H9 (cell line): Measurements from ENCODE around the gene TCAF2. TPM values are rescaled to one million over a fixed set of nuclear protein-coding genes. Genes with fewer than 3 reads are reported as not detected.
"Not testable (repeated sequence)": the region's sequence is repeated elsewhere in the genome, so short reads cannot be mapped to it uniquely, and the experiment has no call there.

ENCODE experiments used
- DNase-seq: peaks from one replicate; pipeline ENCODE4 v3.0.0-alpha.2; 2017
- H2AFZ ChIP-seq: one replicate; pipeline ENCODE4 v1.6.1; 2013; ENCODE audit warnings: mild to moderate bottlenecking, low read length, control low read depth, moderate library complexity
- H2AK5ac ChIP-seq: 2 replicates; pipeline ENCODE4 v1.6.1; 2013; ENCODE audit warnings: low read length, control low read depth, mixed read lengths; ENCODE audit not compliant: insufficient read length
- H2BK120ac ChIP-seq: one replicate; pipeline ENCODE4 v1.6.1; 2013; ENCODE audit warnings: low read depth, mild to moderate bottlenecking, low read length, control low read depth, inconsistent platforms; ENCODE audit not compliant: poor library complexity, severe bottlenecking
- H2BK12ac ChIP-seq: 2 replicates; pipeline ENCODE4 v1.6.1; 2013; ENCODE audit warnings: low read length, control low read depth, mixed read lengths, low read depth; ENCODE audit not compliant: insufficient read length
- H2BK15ac ChIP-seq: 2 replicates; pipeline ENCODE4 v1.6.1; 2013; ENCODE audit warnings: low read depth, low read length, control low read depth
- H2BK20ac ChIP-seq: one replicate; pipeline ENCODE4 v1.6.1; 2013; ENCODE audit warnings: low read depth, mild to moderate bottlenecking, low read length, control low read depth, inconsistent platforms; ENCODE audit not compliant: poor library complexity, severe bottlenecking
- H2BK5ac ChIP-seq: 2 replicates; pipeline ENCODE4 v1.6.1; 2013; ENCODE audit warnings: low read length, control low read depth, mixed read lengths; ENCODE audit not compliant: insufficient read length
- H3K14ac ChIP-seq: 2 replicates; pipeline ENCODE4 v1.6.1; 2013; ENCODE audit warnings: low read length, control low read depth; ENCODE audit not compliant: insufficient read depth
- H3K18ac ChIP-seq: 2 replicates; pipeline ENCODE4 v1.6.1; 2013; ENCODE audit warnings: low read depth, mild to moderate bottlenecking, mixed read lengths, low read length, control low read depth; ENCODE audit not compliant: insufficient read length
- H3K23ac ChIP-seq: 2 replicates; pipeline ENCODE4 v1.6.1; 2013; ENCODE audit warnings: low read length, control low read depth, mixed read lengths, low read depth; ENCODE audit not compliant: insufficient read length
- H3K23me2 ChIP-seq: 2 replicates; pipeline ENCODE4 v1.6.1; 2013; ENCODE audit warnings: low read depth, mild to moderate bottlenecking, mixed read lengths, low read length, control low read depth; ENCODE audit not compliant: insufficient read length, poor library complexity, severe bottlenecking
- H3K27ac ChIP-seq: 2 replicates; pipeline ENCODE4 v1.5.1; 2013; ENCODE audit warnings: low read length, control low read depth, mixed read lengths, low read depth; ENCODE audit not compliant: insufficient read length
- H3K27me3 ChIP-seq: 2 replicates; pipeline ENCODE4 v1.6.1; 2013; ENCODE audit warnings: low read length, control low read depth, inconsistent platforms; ENCODE audit not compliant: insufficient read depth
- H3K4ac ChIP-seq: 2 replicates; pipeline ENCODE4 v1.6.1; 2013; ENCODE audit warnings: low read depth, mild to moderate bottlenecking, control low read depth, inconsistent platforms, low read length, moderate library complexity
- H3K4me1 ChIP-seq: 2 replicates; pipeline ENCODE4 v1.6.1; 2013; ENCODE audit warnings: low read length, control low read depth, inconsistent platforms; ENCODE audit not compliant: insufficient read depth
- H3K4me2 ChIP-seq: 2 replicates; pipeline ENCODE4 v1.6.1; 2013; ENCODE audit warnings: low read length, control low read depth, mixed read lengths; ENCODE audit not compliant: insufficient read length, insufficient read depth
- H3K56ac ChIP-seq: 2 replicates; pipeline ENCODE4 v1.6.1; 2013; ENCODE audit warnings: low read depth, mild to moderate bottlenecking, mixed read lengths, low read length, control low read depth; ENCODE audit not compliant: insufficient read length
- H3K79me1 ChIP-seq: 2 replicates; pipeline ENCODE4 v1.6.1; 2013; ENCODE audit warnings: low read depth, mild to moderate bottlenecking, moderate library complexity, low read length, control low read depth, inconsistent platforms; ENCODE audit not compliant: insufficient read depth, poor library complexity, severe bottlenecking
- H3K79me2 ChIP-seq: 2 replicates; pipeline ENCODE4 v1.6.1; 2013; ENCODE audit warnings: low read length, control low read depth, inconsistent platforms; ENCODE audit not compliant: insufficient read depth
- H3K9ac ChIP-seq: 2 replicates; pipeline ENCODE4 v1.6.1; 2013; ENCODE audit warnings: low read length, control low read depth, mixed read lengths; ENCODE audit not compliant: insufficient read length; ENCODE audit errors: extremely low read depth
- H3K9me3 ChIP-seq: one replicate; pipeline ENCODE4 v1.6.1; 2013; ENCODE audit warnings: low read depth, low read length, inconsistent platforms; ENCODE audit not compliant: control insufficient read depth
- H3T11ph ChIP-seq: one replicate; pipeline ENCODE4 v1.6.1; 2013; ENCODE audit warnings: mild to moderate bottlenecking, low read length, control low read depth, inconsistent platforms
- H4K20me1 ChIP-seq: one replicate; pipeline ENCODE4 v1.6.1; 2013; ENCODE audit not compliant: control insufficient read depth, insufficient read length, insufficient read depth
- H4K5ac ChIP-seq: 2 replicates; pipeline ENCODE4 v1.6.1; 2013; ENCODE audit warnings: low read depth, mild to moderate bottlenecking, mixed read lengths, low read length, control low read depth; ENCODE audit not compliant: insufficient read length
- H4K8ac ChIP-seq: replicated peaks from 2 replicates; pipeline ENCODE4 v1.6.1; 2013; ENCODE audit warnings: low read length, control low read depth, mixed read lengths, low read depth; ENCODE audit not compliant: insufficient read length
- H4K91ac ChIP-seq: 2 replicates; pipeline ENCODE4 v1.6.1; 2013; ENCODE audit warnings: low read depth, mild to moderate bottlenecking, moderate library complexity, mixed read lengths, low read length, control low read depth; ENCODE audit not compliant: insufficient read length
- H3K27ac Mint-ChIP-seq, 3 experiments: 2 replicates in 2 of 3; 3 replicates in 1 of 3; pipeline ENCODE4 v1.8.0; 2020 to 2021; ENCODE audit warnings: mixed read lengths in 3 of 3, mild to moderate bottlenecking in 1 of 3, moderate library complexity in 1 of 3
- H3K27me3 Mint-ChIP-seq: 2 replicates; pipeline ENCODE4 v1.8.0; 2021; ENCODE audit warnings: low read depth, mild to moderate bottlenecking, moderate library complexity, mixed read lengths
- H3K36me3 Mint-ChIP-seq, 3 experiments: 2 replicates in 2 of 3; 3 replicates in 1 of 3; pipeline ENCODE4 v1.8.0; 2020 to 2021; ENCODE audit warnings: low read depth in 3 of 3, mixed read lengths in 3 of 3; ENCODE audit not compliant: insufficient read depth in 1 of 3
- H3K4me1 Mint-ChIP-seq, 2 experiments: 2 replicates each; pipeline ENCODE4 v1.8.0; 2020; ENCODE audit warnings: mixed read lengths in 2 of 2
- H3K4me3 Mint-ChIP-seq, 2 experiments: 2 replicates in 1 of 2; 3 replicates in 1 of 2; pipeline ENCODE4 v1.8.0; 2020 to 2021; ENCODE audit warnings: mild to moderate bottlenecking in 2 of 2, mixed read lengths in 2 of 2, moderate library complexity in 1 of 2
- H3K9me3 Mint-ChIP-seq, 2 experiments: 2 replicates in 1 of 2; 3 replicates in 1 of 2; pipeline ENCODE4 v1.8.0; 2020; ENCODE audit warnings: mild to moderate bottlenecking in 2 of 2, mixed read lengths in 2 of 2, moderate library complexity in 1 of 2
- WGBS: extraction: QIAGEN DNeasy Blood & Tissue Kit; methylation state at CpG from one replicate; pipeline ENCODE4 v1.1.7; 2013; ENCODE audit warnings: missing lambda C conversion rate, low lambda C conversion rate, mixed read lengths; ENCODE audit not compliant: insufficient read length; ENCODE audit errors: extremely low coverage; 5-methylcytosine and 5-hydroxymethylcytosine counted together
- total RNA-seq: library from RNA; stranded (reverse); gene quantifications from 2 replicates; pipeline ENCODE4 v1.2.1, GENCODE V29; 2021

TCAF2 gene
- total RNA-seq, 1 experiment from 2014 or later, result 0.04 TPM

DNA sequence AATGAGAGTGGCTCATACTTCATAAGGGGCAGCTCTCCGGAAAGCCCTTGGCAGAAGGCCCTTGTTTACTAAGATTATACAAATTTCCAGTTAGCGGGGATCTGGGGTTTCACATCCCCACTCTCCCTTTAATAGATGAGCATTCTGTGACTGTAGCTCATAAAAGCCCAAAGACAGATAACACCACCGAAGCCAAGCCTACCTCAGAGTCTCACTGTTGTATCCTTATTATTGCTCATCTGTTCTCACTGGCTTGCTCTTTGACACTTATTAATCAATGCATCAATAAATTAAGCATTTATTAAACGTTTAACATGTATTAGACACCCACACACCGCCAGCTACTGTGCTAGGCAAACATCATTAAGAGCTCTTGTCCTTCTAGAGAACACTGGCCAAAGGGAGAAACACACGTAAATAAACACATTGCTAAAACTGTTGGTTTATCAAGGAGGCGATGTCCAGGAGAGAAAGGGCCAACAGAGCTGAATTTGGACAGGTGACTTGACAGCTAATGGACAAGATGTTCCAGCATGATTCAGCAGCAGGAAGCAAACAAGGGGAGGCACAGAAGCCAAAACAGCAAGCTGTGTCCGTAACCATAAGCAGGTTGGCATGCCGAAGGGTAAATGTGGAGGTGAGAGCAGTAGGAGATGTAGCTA lies 19.9 kb downstream of the TCAF2 start:
- no CpG with 5 or more reads among the region's 9 CpGs for WGBS
- not testable (repeated sequence) for H4K8ac ChIP-seq, H3K27me3 Mint-ChIP-seq, H2BK12ac ChIP-seq, H3T11ph ChIP-seq, H2AFZ ChIP-seq, H3K18ac ChIP-seq, H3K79me1 ChIP-seq, H2AK5ac ChIP-seq, H3K23ac ChIP-seq, H4K20me1 ChIP-seq, H3K4me2 ChIP-seq, H3K79me2 ChIP-seq, H2BK20ac ChIP-seq, H3K4me1 Mint-ChIP-seq, H2BK15ac ChIP-seq, H3K27ac ChIP-seq, H3K4ac ChIP-seq, H3K4me1 ChIP-seq, H3K36me3 Mint-ChIP-seq, H3K9me3 Mint-ChIP-seq, H3K9me3 ChIP-seq, H2BK120ac ChIP-seq, H3K9ac ChIP-seq, H3K27me3 ChIP-seq, H2BK5ac ChIP-seq, H3K27ac Mint-ChIP-seq, H4K91ac ChIP-seq, H3K14ac ChIP-seq, H3K4me3 Mint-ChIP-seq, H4K5ac ChIP-seq, H3K23me2 ChIP-seq, H3K56ac ChIP-seq, DNase-seq

DNA sequence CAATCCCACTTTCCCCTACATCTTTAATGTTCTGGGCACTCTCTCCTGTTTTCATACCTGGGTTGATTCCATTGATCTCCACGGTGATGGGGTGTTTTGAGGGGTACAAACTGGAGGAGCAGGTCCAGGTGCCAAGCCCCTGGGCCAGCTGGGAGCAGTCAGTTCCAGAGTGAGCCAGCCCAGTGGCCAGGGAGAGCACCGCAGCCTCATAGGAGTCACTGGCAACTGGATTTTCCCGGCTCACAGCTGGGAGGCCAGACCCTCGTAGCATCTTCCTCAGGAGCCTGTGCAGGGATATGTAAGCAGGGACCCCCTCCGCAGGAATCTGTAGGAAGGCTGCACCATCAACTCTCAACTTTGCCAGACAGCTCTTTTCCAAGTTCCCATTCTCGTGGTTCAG lies 25.8 kb downstream of the TCAF2 start:
- DNase-seq, H2BK120ac ChIP-seq, H3K79me1 ChIP-seq, H4K91ac ChIP-seq, H4K5ac ChIP-seq, H2AFZ ChIP-seq, H3K36me3 Mint-ChIP-seq, H2AK5ac ChIP-seq, H3K27ac ChIP-seq, H3K23ac ChIP-seq, H3K27ac Mint-ChIP-seq, H2BK20ac ChIP-seq, H4K20me1 ChIP-seq, H3K4ac ChIP-seq, H2BK5ac ChIP-seq, H3K4me3 Mint-ChIP-seq, H3K23me2 ChIP-seq, H3K9ac ChIP-seq, H3K9me3 ChIP-seq, H3K79me2 ChIP-seq, H3K27me3 Mint-ChIP-seq, H3K4me1 Mint-ChIP-seq, H3K4me2 ChIP-seq, H2BK12ac ChIP-seq, H3K56ac ChIP-seq, H4K8ac ChIP-seq, H3K14ac ChIP-seq, H3T11ph ChIP-seq, H3K9me3 Mint-ChIP-seq, H2BK15ac ChIP-seq, H3K18ac ChIP-seq, H3K4me1 ChIP-seq, H3K27me3 ChIP-seq: not testable (repeated sequence)
- no CpG with 5 or more reads among the region's 6 CpGs for WGBS
